ENCODE results near the gene CHST8.

Gene CHST8

GRCh38 chr19:33618884-33619283, 2.9 kb upstream of the CHST8 start:
- no peak for DNase-seq (ENCODE audit: low spot score)

GRCh38 chr19:33620611-33621010, 1.1 kb upstream of the CHST8 start:
- no peak for DNase-seq (ENCODE audit: low spot score)

- no peak for DNase-seq (ENCODE audit: low spot score)
Observed at GRCh38 chr19:33621065-33621785, 528 bp upstream of the CHST8 start.

- DNase-seq (ENCODE audit: low spot score), result peak; percentile 71
Observed at GRCh38 chr19:33622505-33622808, 704 bp downstream of the CHST8 start.

- DNase-seq (ENCODE audit: low spot score), result no peak
Observed at GRCh38 chr19:33622809-33623511, 1.2 kb downstream of the CHST8 start.

GRCh38 chr19:33624586-33624985, 2.8 kb downstream of the CHST8 start:
- DNase-seq (ENCODE audit: low spot score), result no peak

- DNase-seq (ENCODE audit: low spot score), result no peak
Observed at GRCh38 chr19:33627526-33627925, 5.8 kb downstream of the CHST8 start.

GRCh38 chr19:33627962-33628839, 6.4 kb downstream of the CHST8 start:
- no peak for DNase-seq (ENCODE audit: low spot score)

- DNase-seq (ENCODE audit: low spot score), result no peak
Observed at GRCh38 chr19:33628921-33629825, 7.4 kb downstream of the CHST8 start.

- no peak for DNase-seq (ENCODE audit: low spot score)
Observed at GRCh38 chr19:33629826-33630375, 8.1 kb downstream of the CHST8 start.

GRCh38 chr19:33630880-33631608, 9.3 kb downstream of the CHST8 start:
- DNase-seq (ENCODE audit: low spot score), result no peak

GRCh38 chr19:33631609-33631973, 9.8 kb downstream of the CHST8 start:
- no peak for DNase-seq (ENCODE audit: low spot score)

GRCh38 chr19:33634361-33635091, 12.8 kb downstream of the CHST8 start:
- no peak for DNase-seq (ENCODE audit: low spot score)

- DNase-seq (ENCODE audit: low spot score), result no peak
Observed at GRCh38 chr19:33638167-33639034, 16.6 kb downstream of the CHST8 start.

GRCh38 chr19:33639035-33639681, 17.4 kb downstream of the CHST8 start:
- no peak for DNase-seq (ENCODE audit: low spot score)

GRCh38 chr19:33640773-33641172, 19.0 kb downstream of the CHST8 start:
- no peak for DNase-seq (ENCODE audit: low spot score)

GRCh38 chr19:33641261-33641660, 19.5 kb downstream of the CHST8 start:
- DNase-seq (ENCODE audit: low spot score), result no peak

GRCh38 chr19:33641956-33642498, 20.3 kb downstream of the CHST8 start:
- no peak for DNase-seq (ENCODE audit: low spot score)
